HepG2 (cell line): ENCODE results near the gene HSD17B8. TPM values are rescaled to one million over a fixed set of nuclear protein-coding genes. Genes with fewer than 3 reads are reported as not detected.
A peak's percentile ranks its signal among the peaks of the same experiment; 100 is the strongest.

Experiments used
- ASH2L ChIP-seq: fragments of 300-600, 200-600 bp; sonication (generic); IDR thresholded peaks from 2 replicates; pipeline ENCODE4 v1.7.0; 2017; ENCODE audit warnings: low read depth, mild to moderate bottlenecking, moderate library complexity, mixed read lengths, low read length; ENCODE audit not compliant: insufficient read length
- ATF6 ChIP-seq: sonication (generic); formaldehyde crosslinking; conservative IDR thresholded peaks from 2 replicates; pipeline ENCODE4 v1.4.0; 2020; ENCODE audit warnings: missing genetic modification reagents
- ELF4 ChIP-seq: sonication (generic); formaldehyde crosslinking; IDR thresholded peaks from 2 replicates; pipeline ENCODE4 v1.5.0; 2020; ENCODE audit warnings: missing genetic modification reagents, mild to moderate bottlenecking, moderate library complexity, borderline replicate concordance
- IKZF5 ChIP-seq: IDR thresholded peaks from 2 replicates; pipeline ENCODE4 v1.6.1; 2018; ENCODE audit warnings: missing genetic modification reagents, mild to moderate bottlenecking, missing compliant biosample characterization
- SATB2 ChIP-seq: sonication (generic); formaldehyde crosslinking; IDR thresholded peaks from 2 replicates; pipeline ENCODE4 v1.5.0; 2020; ENCODE audit warnings: missing genetic modification reagents
- SCMH1 ChIP-seq: sonication (generic); formaldehyde crosslinking; IDR thresholded peaks from 2 replicates; pipeline ENCODE4 v1.9.0; 2021; ENCODE audit warnings: missing genetic modification reagents, mild to moderate bottlenecking, borderline replicate concordance
- SIN3B ChIP-seq: fragments of 150-350 bp; IDR thresholded peaks from 2 replicates; pipeline ENCODE4 v1.6.1; 2014; ENCODE audit warnings: low read length
- TFDP2 ChIP-seq: sonication (generic); formaldehyde crosslinking; IDR thresholded peaks from 2 replicates; pipeline ENCODE4 v1.4.0; 2020; ENCODE audit warnings: missing genetic modification reagents
- ZNF546 ChIP-seq: sonication (generic); formaldehyde crosslinking; conservative IDR thresholded peaks from 2 replicates; pipeline ENCODE4 v1.8.1; 2023; ENCODE audit warnings: mild to moderate bottlenecking, missing genetic modification reagents
- ZNF552 ChIP-seq: sonication (generic); formaldehyde crosslinking; IDR thresholded peaks from 2 replicates; pipeline ENCODE4 v1.9.0; 2022; ENCODE audit warnings: missing genetic modification reagents, mild to moderate bottlenecking, borderline replicate concordance
- ZNF614 ChIP-seq: IDR thresholded peaks from 2 replicates; pipeline ENCODE4 v1.6.1; 2018; ENCODE audit warnings: missing biosample characterization, missing genetic modification reagents, inconsistent platforms, borderline replicate concordance
- ZNF652 ChIP-seq: IDR thresholded peaks from 2 replicates; pipeline ENCODE4 v1.6.1; 2016; ENCODE audit warnings: low read depth, borderline replicate concordance
- ZNF841 ChIP-seq: sonication (generic); formaldehyde crosslinking; IDR thresholded peaks from 2 replicates; pipeline ENCODE4 v1.8.1; 2023; ENCODE audit warnings: missing genetic modification reagents, borderline replicate concordance
- polyA plus RNA-seq, 8 experiments: library from polyadenylated mRNA; depleted of rRNA in 3 of 8; stranded (reverse) in 7 of 8; unstranded in 1 of 8; fragments of >200 nt; fragmentation: Illumina TruSeq in 4 of 8; extraction: Trizol in 4 of 8; gene quantifications; 2 replicates each; pipeline versions ENCODE4 v1.2.1 to v1.2.3, GENCODE V29; 2011 to 2016; ENCODE audit warnings: low read depth in 4 of 8, missing spikeins in 1 of 8, mixed read lengths in 1 of 8; ENCODE audit not compliant: insufficient read depth in 1 of 8
- total RNA-seq, 5 experiments: library from RNA; depleted of rRNA; stranded (reverse); fragments of >200 nt; fragmentation: Illumina TruSeq; extraction: Trizol; gene quantifications; 2 replicates each; pipeline ENCODE4 v1.2.3, GENCODE V29; 2016; ENCODE audit warnings: low read depth in 1 of 5
- TF ChIP-seq, protein P1 (sequence below): sonication (generic); formaldehyde crosslinking; IDR thresholded peaks from 2 replicates; pipeline ENCODE4 v1.4.0; 2020; ENCODE audit warnings: missing genetic modification reagents
- TF ChIP-seq, protein P2 (sequence below): sonication (generic); formaldehyde crosslinking; IDR thresholded peaks from 2 replicates; pipeline ENCODE4 v1.4.0; 2020; ENCODE audit warnings: missing genetic modification reagents, borderline replicate concordance
- TF ChIP-seq, protein P3 (sequence below): sonication (generic); formaldehyde crosslinking; IDR thresholded peaks from 2 replicates; pipeline ENCODE4 v1.8.0; 2022; ENCODE audit warnings: mild to moderate bottlenecking, missing genetic modification reagents, moderate library complexity
- TF ChIP-seq, protein P4 (sequence below): sonication (generic); formaldehyde crosslinking; IDR thresholded peaks from 2 replicates; pipeline ENCODE4 v1.4.0; 2020; ENCODE audit warnings: missing genetic modification reagents

The HSD17B8 gene
- total and polyA plus RNA-seq, 2 of the 13 experiments (the other 11 are each of a cell fraction or from before 2014, with no cell fraction given): 12.6 to 20.1 TPM

GRCh38 chr6:33248932-33249731 is 44.7 kb downstream of the HSD17B8 start (continued):
- TF ChIP-seq SIN3B (no peak), SATB2 (no peak), ZNF841 (CRISPR knock-in tag) (no peak), ATF6 (CRISPR knock-in tag) (no peak), ELF4 (no peak), TFDP2 (CRISPR knock-in tag) (peak; percentile 54; the same call in 1 of the 2 replicates), SCMH1 (CRISPR knock-in tag) (no peak), ZNF614 (CRISPR knock-in tag) (no peak; the same call in 1 of the 2 replicates), IKZF5 (CRISPR knock-in tag) (peak; percentile 69), ZNF546 (CRISPR knock-in tag) (peak; percentile 69), ZNF552 (no peak), ZNF652 (CRISPR knock-in tag) (no peak), ASH2L (peak; percentile 85)
- TF ChIP-seq, protein P1, sequence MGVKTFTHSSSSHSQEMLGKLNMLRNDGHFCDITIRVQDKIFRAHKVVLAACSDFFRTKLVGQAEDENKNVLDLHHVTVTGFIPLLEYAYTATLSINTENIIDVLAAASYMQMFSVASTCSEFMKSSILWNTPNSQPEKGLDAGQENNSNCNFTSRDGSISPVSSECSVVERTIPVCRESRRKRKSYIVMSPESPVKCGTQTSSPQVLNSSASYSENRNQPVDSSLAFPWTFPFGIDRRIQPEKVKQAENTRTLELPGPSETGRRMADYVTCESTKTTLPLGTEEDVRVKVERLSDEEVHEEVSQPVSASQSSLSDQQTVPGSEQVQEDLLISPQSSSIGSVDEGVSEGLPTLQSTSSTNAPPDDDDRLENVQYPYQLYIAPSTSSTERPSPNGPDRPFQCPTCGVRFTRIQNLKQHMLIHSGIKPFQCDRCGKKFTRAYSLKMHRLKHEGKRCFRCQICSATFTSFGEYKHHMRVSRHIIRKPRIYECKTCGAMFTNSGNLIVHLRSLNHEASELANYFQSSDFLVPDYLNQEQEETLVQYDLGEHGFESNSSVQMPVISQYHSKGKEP (CRISPR knock-in tag): no peak
- TF ChIP-seq, protein P2, sequence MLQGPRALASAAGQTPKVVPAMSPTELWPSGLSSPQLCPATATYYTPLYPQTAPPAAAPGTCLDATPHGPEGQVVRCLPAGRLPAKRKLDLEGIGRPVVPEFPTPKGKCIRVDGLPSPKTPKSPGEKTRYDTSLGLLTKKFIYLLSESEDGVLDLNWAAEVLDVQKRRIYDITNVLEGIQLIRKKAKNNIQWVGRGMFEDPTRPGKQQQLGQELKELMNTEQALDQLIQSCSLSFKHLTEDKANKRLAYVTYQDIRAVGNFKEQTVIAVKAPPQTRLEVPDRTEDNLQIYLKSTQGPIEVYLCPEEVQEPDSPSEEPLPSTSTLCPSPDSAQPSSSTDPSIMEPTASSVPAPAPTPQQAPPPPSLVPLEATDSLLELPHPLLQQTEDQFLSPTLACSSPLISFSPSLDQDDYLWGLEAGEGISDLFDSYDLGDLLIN (CRISPR knock-in tag): no peak; the same call in 1 of the 2 replicates
- TF ChIP-seq, protein P3, sequence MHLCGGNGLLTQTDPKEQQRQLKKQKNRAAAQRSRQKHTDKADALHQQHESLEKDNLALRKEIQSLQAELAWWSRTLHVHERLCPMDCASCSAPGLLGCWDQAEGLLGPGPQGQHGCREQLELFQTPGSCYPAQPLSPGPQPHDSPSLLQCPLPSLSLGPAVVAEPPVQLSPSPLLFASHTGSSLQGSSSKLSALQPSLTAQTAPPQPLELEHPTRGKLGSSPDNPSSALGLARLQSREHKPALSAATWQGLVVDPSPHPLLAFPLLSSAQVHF (CRISPR knock-in tag): no peak
- TF ChIP-seq, protein P4, sequence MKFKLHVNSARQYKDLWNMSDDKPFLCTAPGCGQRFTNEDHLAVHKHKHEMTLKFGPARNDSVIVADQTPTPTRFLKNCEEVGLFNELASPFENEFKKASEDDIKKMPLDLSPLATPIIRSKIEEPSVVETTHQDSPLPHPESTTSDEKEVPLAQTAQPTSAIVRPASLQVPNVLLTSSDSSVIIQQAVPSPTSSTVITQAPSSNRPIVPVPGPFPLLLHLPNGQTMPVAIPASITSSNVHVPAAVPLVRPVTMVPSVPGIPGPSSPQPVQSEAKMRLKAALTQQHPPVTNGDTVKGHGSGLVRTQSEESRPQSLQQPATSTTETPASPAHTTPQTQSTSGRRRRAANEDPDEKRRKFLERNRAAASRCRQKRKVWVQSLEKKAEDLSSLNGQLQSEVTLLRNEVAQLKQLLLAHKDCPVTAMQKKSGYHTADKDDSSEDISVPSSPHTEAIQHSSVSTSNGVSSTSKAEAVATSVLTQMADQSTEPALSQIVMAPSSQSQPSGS (CRISPR knock-in tag): peak; percentile 61; the same call in 1 of the 2 replicates
